GM12892 (cell line): ENCODE results near the gene HPGD.

Experiments
- POLR2A ChIP-seq: IDR thresholded peaks from 2 replicates; pipeline ENCODE4 v1.6.1; 2011; ENCODE audit warnings: low read depth, low read length, control low read depth
- POLR2AphosphoS5 ChIP-seq: IDR thresholded peaks from 2 replicates; pipeline ENCODE4 v1.6.1; 2011; ENCODE audit warnings: low read depth, low read length, control low read depth
- TAF1 ChIP-seq: IDR thresholded peaks from 2 replicates; pipeline ENCODE4 v1.6.1; 2011; ENCODE audit warnings: low read depth, mild to moderate bottlenecking, control low read depth, low read length, borderline replicate concordance

GRCh38 chr4:174494726-174495125 is 27.6 kb downstream of the HPGD start:
- TF ChIP-seq TAF1 (no peak), POLR2A (no peak), POLR2AphosphoS5 (no peak)
